OCI-M1 (cell line): ENCODE results near the gene APH1A.
"Not testable (repeated sequence)": the region's sequence is repeated elsewhere in the genome, so short reads cannot be mapped to it uniquely, and the experiment has no call there.

ENCODE experiments used
- DNase-seq: peaks from one replicate; lab custom pipeline; 2025; lab: John Stamatoyannopoulos, UW

Gene APH1A

GRCh38 chr1:150267896-150268295, 920 bp downstream of the APH1A start:
- no peak for DNase-seq

DNA sequence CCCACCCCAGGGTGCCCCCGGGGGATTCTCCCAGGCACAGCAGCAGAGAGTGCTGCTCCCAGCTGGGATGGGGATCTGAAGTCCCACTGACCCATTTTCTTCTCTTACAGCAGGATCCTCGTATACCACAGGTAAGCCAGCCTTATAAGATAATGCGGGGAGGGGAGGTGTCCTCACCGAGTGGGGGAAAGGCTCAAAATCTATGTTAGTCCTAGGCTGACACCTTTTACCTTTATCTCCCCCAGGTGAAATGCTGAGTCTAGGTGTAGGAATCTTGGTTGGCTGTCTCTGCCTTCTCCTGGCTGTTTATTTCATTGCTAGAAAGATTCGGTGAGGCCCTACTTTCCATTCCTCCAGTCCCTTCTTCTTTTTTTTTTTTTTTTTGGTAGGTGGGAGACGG, 5.3 kb downstream of the APH1A start:
- DNase-seq: no peak

DNA sequence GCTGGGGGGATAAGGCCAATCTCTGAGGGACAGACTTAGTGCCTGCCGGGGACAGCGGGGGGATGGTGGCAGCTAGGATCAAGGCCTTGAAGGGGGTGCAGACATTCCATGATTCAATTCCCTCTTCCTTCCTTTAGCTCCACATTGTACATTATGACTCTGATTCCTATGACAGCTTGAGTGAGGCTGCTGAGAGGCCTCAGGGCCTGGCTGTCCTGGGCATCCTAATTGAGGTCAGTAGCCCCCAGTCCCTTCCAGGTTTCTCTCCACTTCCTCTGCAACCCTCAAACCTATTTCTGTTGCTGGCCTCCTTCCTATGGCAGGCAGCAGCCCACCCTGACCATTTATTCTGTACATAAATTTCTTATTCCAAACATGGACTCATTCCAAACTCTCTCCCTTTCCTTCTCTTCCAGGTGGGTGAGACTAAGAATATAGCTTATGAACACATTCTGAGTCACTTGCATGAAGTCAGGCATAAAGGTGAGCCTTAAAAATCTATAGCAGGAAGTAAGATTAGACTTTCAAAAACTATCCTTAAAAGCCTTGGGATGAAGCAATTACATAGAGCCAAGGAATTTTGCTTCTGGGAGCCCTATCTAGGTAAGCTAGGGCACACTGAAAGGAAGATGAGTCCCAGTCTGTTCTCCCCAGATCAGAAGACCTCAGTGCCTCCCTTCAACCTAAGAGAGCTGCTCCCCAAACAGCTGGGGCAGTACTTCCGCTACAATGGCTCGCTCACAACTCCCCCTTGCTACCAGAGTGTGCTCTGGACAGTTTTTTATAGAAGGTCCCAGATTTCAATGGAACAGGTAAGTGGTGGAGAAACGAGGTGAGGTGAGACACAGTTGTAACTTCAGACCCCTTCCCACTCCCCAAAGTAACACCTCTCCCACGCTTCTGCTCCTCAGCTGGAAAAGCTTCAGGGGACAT, 6.2 kb downstream of the APH1A start:
- DNase-seq: no peak

DNA sequence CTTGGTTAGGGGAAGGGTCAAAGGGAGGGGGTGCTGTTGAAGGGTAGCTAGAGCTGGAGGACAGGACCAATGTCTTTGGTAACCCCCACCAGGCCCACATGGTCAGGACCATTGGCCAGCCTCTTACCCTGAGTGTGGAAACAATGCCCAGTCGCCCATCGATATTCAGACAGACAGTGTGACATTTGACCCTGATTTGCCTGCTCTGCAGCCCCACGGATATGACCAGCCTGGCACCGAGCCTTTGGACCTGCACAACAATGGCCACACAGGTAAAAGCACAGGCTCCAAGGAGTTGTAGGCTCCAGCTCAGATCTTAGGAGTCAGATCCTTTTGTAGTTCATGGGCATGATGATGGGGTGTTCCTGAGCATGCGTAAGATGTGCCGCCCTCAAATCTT, 7.4 kb downstream of the APH1A start:
- no peak for DNase-seq

GRCh38 chr1:150259758-150260669, 8.8 kb downstream of the APH1A start:
- no peak for DNase-seq

- no peak for DNase-seq
Observed at GRCh38 chr1:150259217-150259616, 9.6 kb downstream of the APH1A start.

DNA sequence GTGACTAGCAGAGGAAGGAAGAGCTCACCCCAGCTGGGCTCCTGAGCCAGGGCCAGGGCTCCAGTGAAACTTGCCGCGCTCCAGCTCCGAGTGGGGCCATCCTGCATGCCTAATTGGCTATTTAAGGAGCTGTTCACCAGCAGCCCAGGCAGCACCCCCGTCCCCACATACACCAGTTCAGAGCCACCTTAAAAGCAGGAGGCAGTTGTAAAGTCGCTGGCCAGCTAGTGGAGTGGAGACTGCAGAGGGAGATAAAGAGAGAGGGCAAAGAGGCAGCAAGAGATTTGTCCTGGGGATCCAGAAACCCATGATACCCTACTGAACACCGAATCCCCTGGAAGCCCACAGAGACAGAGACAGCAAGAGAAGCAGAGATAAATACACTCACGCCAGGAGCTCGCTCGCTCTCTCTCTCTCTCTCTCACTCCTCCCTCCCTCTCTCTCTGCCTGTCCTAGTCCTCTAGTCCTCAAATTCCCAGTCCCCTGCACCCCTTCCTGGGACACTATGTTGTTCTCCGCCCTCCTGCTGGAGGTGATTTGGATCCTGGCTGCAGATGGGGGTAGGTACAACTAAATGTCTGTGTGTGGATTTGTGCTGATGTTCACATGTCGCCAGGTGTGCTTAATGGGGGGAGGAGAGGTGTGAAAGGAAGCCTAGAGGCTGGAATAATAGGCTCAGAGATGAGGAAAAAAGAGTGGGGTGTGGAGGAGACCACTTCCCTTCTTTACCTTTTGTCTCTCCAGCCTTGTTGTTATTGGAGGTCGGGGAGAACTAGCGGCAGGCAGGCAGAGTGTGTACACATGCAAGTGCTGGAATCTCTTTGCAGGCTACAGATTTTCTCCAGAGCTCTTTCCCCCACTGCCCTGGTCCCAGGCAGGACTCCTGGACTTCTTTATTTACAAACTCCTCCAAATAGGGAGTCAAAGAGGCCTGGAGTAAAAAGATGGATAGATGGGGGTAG, 10.9 kb downstream of the APH1A start, which contains the start of gene CA14:
Gene CA14 (plus strand): TSS at position 151 of the 962 bp plus-strand sequence. CDS start 355 bp downstream, at position 506.
- no peak for DNase-seq

- DNase-seq: no peak
Observed at GRCh38 chr1:150256554-150257341, 12.1 kb downstream of the APH1A start.

- no peak for DNase-seq
Observed at GRCh38 chr1:150256198-150256553, 12.6 kb downstream of the APH1A start.

- DNase-seq: no peak
Observed at GRCh38 chr1:150249936-150250335, 18.9 kb downstream of the APH1A start.

GRCh38 chr1:150243003-150243402, 25.8 kb downstream of the APH1A start:
- DNase-seq: no peak

DNA sequence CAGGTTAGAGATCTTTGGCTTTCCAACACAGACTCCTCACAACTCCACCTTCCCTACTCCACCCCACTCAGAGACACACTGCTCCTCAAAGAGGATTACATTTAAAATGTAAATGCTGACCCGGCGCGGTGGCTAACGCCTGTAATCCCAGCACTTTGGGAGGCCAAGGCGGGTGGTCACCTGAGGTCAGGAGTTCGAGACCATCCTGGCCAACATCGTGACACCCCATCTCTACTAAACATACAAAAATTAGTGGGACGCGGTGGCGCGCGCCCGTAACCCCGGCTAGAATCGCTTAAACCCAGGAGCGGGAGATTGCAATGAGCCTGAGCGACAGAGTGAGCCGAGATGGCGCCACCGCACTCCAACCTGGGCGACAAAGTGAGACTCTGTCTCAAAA, 31.1 kb downstream of the APH1A start:
- no peak for DNase-seq

DNA sequence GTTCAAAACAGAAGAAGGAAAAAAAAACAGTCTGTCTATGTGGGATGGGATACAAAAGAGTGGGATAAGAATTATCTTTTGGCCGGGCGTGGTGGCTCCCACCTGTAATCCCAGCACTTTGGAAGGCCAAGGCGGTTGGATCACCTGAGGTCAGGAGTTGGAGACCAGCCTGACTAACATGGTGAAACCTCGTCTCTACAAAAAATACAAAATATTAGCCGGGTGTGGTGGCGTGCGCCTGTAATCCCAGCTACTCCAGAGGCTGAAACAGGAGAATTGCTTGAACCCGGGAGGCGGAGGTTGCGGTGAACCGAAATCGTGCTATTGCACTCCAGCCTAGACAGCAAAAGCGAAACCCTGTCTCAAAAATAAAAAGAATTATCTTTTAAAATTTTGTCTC, 31.6 kb downstream of the APH1A start:
- not testable (repeated sequence) for DNase-seq

DNA sequence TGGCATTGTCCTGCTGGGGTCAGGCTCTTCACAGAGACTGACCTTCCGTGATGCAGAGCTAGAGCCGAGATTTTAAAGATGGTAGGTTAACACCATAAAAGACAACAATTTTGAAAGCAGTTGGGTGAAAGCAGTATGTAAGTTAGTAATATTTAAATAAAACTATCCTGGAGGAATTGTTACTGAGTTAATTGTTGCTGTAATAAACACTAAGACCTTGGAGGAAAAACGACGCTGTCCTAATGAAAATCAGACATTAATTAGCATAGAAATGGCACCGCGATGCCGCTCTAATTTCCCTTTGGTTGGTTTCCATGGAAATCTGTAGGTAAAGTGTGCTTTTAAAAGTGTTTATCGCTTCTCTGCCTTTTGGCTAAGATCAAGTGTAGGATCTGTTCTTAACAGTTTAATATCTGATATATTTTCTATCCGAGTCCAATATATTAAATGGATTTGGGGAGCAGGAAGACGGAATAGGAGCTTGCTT, 32.2 kb downstream of the APH1A start:
- no peak for DNase-seq

DNA sequence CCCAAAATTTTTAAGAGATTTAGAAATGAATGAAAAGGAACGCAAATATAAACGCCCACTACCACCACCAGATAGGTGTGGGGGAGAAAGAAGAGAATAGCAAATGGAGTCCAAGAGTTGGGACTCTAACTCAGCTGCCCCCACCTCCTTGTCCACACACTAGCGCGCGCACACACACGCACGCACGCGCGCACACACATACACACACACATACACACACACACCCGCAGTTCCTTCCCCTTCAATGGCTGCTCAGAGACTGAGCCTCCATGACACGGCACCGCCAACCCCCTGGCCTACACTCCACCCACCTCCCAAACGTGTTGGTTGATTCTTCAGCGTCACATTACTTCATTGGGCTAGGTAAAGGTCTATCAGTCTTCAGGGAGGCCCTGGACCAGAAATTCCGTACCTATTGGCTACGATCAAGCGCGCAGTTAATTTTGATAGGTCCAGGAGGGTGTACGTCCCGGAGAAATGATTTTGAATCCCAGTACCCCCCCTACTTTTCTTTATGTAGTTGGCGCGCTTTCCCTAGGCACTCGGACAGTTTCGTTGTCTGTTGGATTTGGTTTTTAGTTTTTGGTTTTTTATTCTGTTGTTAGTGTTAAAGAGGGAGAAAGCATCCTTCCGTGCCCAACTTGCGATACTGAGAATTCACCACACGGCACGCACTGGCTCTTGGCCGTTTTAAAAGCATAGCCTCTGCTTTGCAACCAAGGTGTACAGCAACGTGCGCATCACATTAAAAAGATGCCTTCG, 32.8 kb downstream of the APH1A start, which contains the start of gene ANP32E:
Gene ANP32E (minus strand): TSS at position 261 of the 762 bp plus-strand sequence. CDS start 326 bp downstream, outside the sequence.
- DNase-seq: peak; percentile 100

DNA sequence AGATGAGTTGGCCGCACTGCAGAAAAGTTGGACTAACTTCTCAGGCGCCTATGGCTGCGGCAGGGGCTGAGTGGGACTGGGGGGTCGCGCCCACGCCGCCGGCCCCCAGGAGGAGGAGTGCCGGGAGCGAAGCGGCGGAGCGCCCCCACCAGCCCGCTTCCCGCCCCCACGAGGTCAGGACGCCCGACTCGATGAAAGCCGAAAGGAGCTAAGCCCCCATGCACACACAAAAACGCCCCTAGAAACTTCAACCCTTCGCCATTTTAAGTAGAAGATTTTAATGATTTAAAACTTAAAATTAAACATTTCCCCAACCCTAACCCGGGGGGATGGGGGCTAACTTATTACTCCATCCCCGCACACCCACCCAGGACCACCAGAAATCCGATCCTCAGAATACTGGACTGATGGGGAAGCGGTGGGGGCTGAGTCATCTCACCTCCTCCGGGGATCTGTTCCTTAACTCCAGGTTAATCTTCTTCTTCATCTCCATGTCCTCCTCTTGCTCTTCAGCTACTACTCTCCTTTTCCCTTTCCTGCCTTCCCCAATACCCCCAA, 33.4 kb downstream of the APH1A start:
- DNase-seq: peak; percentile 66

DNA sequence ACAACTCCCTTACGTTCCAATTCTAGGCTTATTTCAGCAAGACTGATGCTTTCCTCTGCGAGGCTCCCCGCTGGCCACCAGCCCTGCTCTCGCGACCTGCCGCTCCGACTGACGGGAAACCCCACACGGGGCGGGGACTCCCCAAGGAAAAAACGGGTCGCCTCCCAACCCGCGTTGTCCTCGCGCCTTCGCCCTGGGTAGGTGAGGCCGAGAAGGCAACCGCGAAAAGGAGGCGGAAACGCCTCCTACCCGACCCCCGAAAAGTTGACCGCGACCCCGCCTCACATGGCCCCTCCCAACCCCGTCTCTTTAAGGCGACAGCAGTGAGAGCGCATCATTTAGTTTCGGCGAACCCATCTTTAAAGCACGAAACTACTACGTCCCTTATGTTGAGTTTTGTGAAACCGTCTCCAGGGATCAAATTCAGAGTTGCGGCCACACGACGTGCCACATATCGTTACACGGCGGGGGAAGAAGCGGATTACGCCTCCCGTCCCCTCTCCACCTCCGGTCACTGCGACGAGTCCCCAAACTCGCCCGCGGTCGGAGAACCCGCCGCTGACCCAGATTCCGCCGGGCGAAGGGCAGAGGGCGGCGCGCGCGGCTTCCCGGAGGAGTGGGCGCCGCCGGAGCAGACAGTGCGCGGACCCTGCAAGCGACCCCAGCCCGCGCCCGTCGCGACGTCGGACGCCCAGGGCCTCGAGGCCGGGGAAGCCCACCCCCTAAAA, 34.1 kb downstream of the APH1A start:
- peak; percentile 88 for DNase-seq

DNA sequence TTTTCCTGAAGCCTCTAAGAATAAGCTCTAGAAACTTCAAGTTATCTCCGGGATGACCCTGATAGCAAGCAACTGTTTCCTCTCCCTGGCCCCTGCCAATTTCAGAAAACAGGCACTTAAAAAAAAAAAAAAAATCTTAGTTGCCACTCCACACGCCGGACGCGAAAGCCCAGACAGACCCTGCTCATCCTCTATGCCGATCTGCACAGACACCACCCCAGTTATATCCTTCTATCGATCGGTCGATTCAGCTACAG, 34.6 kb downstream of the APH1A start:
- no peak for DNase-seq
